HepG2 (cell line): Measurements from ENCODE around the gene BMPER.

Experiments
- CREB1 ChIP-seq, 2 experiments: fragments of 450-650 bp in 1 of 2; IDR thresholded peaks; 2 replicates each; pipeline ENCODE4 v1.6.1; 2016 to 2017; ENCODE audit warnings: control low read depth in 1 of 2, mild to moderate bottlenecking in 1 of 2, missing compliant biosample characterization in 1 of 2, missing genetic modification characterization in 1 of 2
- SIN3A ChIP-seq: IDR thresholded peaks from 2 replicates; pipeline ENCODE4 v1.6.1; 2011; ENCODE audit warnings: low read depth, mild to moderate bottlenecking, control low read depth, low read length, borderline replicate concordance
- SMYD3 ChIP-seq: sonication (generic); formaldehyde crosslinking; IDR thresholded peaks from 2 replicates; pipeline ENCODE4 v1.8.1; 2023; ENCODE audit warnings: mild to moderate bottlenecking, missing genetic modification reagents
- ZNF251 ChIP-seq: sonication (generic); formaldehyde crosslinking; IDR thresholded peaks from 2 replicates; pipeline ENCODE4 v1.9.0; 2021; ENCODE audit warnings: mild to moderate bottlenecking, missing genetic modification reagents
- ZNF335 ChIP-seq: sonication (generic); formaldehyde crosslinking; IDR thresholded peaks from 2 replicates; pipeline ENCODE4 v1.4.0; 2020; ENCODE audit warnings: missing genetic modification reagents

DNA sequence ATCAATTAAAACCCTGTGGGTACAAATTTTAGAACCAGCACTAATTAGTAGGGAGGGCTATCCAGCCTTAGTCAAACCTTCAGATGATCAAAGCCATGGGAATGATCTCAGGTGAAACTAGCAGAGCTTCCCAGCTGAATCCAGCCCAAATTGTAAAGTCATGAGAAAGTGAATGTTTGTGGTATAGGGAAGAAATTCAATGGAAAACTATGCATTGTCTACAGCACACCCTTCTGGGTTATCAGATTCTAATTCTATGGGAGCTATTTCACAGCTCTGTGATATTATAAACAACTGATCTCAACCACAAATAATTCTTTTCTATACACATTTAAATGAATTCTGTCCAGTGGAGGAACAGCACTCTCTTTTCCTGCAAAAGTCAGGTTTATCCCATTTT, 24.6 kb upstream of the BMPER start:
- TF ChIP-seq SMYD3 (CRISPR knock-in tag) (no peak), ZNF251 (CRISPR knock-in tag) (no peak), CREB1 (IDR thresholded peaks at IDR 0.05) (no peak), CREB1 (CRISPR knock-in tag; IDR thresholded peaks at IDR 0.05) (no peak), ZNF335 (CRISPR knock-in tag) (no peak), SIN3A (no peak)
